Hepatocyte (in vitro differentiated cells): ENCODE measurements around the gene ANKRD12. TPM values are rescaled to one million over a fixed set of nuclear protein-coding genes. Genes with fewer than 3 reads are reported as not detected.

Experiments
- DNase-seq: peaks from one replicate; pipeline ENCODE4 v3.0.0-alpha.2; 2016; ENCODE audit warnings: low spot score
- H2AFZ ChIP-seq: fragments of 200-600 bp; sonication (generic); 2 replicates; pipeline ENCODE4 v1.6.0; 2016; ENCODE audit warnings: antibody characterized with exemption, mild to moderate bottlenecking
- H3K27ac ChIP-seq: fragments of 200-600 bp; sonication (generic); 2 replicates; pipeline ENCODE4 v1.5.1; 2016; ENCODE audit warnings: mild to moderate bottlenecking
- H3K27me3 ChIP-seq: fragments of 200-600 bp; sonication (generic); 2 replicates; pipeline ENCODE4 v1.6.1; 2016
- H3K36me3 ChIP-seq: fragments of 200-600 bp; sonication (generic); replicated peaks from 2 replicates; pipeline ENCODE4 v1.5.1; 2016; ENCODE audit warnings: low read depth; ENCODE audit not compliant: insufficient read depth
- H3K4me1 ChIP-seq: fragments of 200-600 bp; sonication (generic); 2 replicates; pipeline ENCODE4 v1.5.1; 2016; ENCODE audit warnings: mild to moderate bottlenecking, moderate library complexity; ENCODE audit not compliant: insufficient read depth
- H3K4me2 ChIP-seq: fragments of 200-600 bp; sonication (generic); 2 replicates; pipeline ENCODE4 v1.6.0; 2016
- H3K4me3 ChIP-seq: fragments of 200-600 bp; sonication (generic); 2 replicates; pipeline ENCODE4 v1.5.1; 2016; ENCODE audit warnings: mild to moderate bottlenecking
- H3K79me2 ChIP-seq: fragments of 200-600 bp; sonication (generic); 2 replicates; pipeline ENCODE4 v1.6.0; 2017; ENCODE audit warnings: mild to moderate bottlenecking
- H3K9me2 ChIP-seq: fragments of 200-600 bp; sonication (generic); replicated peaks from 2 replicates; pipeline ENCODE4 v1.6.0; 2017; ENCODE audit warnings: mild to moderate bottlenecking; ENCODE audit not compliant: insufficient read depth
- H3K9me3 ChIP-seq: fragments of 200-600 bp; sonication (generic); 2 replicates; pipeline ENCODE4 v1.5.1; 2016; ENCODE audit warnings: low read depth, mild to moderate bottlenecking
- H4K20me1 ChIP-seq: fragments of 200-600 bp; sonication (generic); 2 replicates; pipeline ENCODE4 v1.6.0; 2016; ENCODE audit warnings: mild to moderate bottlenecking; ENCODE audit not compliant: insufficient read depth, poor library complexity, severe bottlenecking
- CTCF ChIP-seq: fragments of 200-600 bp; sonication (generic); IDR thresholded peaks from 2 replicates; pipeline ENCODE4 v1.5.1; 2016; ENCODE audit warnings: antibody characterized with exemption, mild to moderate bottlenecking; ENCODE audit not compliant: poor library complexity
- EZH2 ChIP-seq: fragments of 200-600 bp; sonication (generic); IDR thresholded peaks from 2 replicates; pipeline ENCODE4 v1.6.1; 2016; ENCODE audit warnings: antibody characterized with exemption, mild to moderate bottlenecking, borderline replicate concordance
- EZH2phosphoT487 ChIP-seq: fragments of 200-600 bp; sonication (generic); IDR thresholded peaks from one replicate; pipeline ENCODE4 v1.6.1; 2018; ENCODE audit warnings: antibody characterized with exemption, mild to moderate bottlenecking, low read depth, moderate library complexity; ENCODE audit not compliant: unreplicated experiment, severe bottlenecking
- WGBS: methylation state at CpG from one replicate; pipeline ENCODE4 v1.1.6; 2016; ENCODE audit warnings: low lambda C conversion rate; ENCODE audit errors: missing lambda C conversion rate; 5-methylcytosine and 5-hydroxymethylcytosine counted together
- polyA plus RNA-seq: library from polyadenylated mRNA; unstranded; fragments of >200 nt; fragmentation: Nextera tagmentation; extraction: Ambion mirVana; gene quantifications from 2 replicates; pipeline ENCODE4 v1.2.1, GENCODE V29; 2016
- total RNA-seq: library from RNA; depleted of rRNA; stranded (reverse); fragments of >200 nt; gene quantifications from 2 replicates; pipeline ENCODE4 v1.2.3, GENCODE V29; 2014

ANKRD12 gene
- total and polyA plus RNA-seq, 2 experiments from 2014 or later: 29.2 to 34.3 TPM

GRCh38 chr18:9209279-9209678, 72.7 kb downstream of the ANKRD12 start:
- no peak for DNase-seq
- H3K27ac ChIP-seq: no peak overlapping the region
- H4K20me1 ChIP-seq: no peaks in the 10 kb centered on the region
- no peaks in the 10 kb centered on the region for H3K36me3 ChIP-seq
- H3K9me3 ChIP-seq: no peaks in the 10 kb centered on the region
- WGBS: 91% methylated on average over 4 of the region's 4 CpGs
- no peaks in the 10 kb centered on the region for H3K4me1 ChIP-seq
- H3K9me2 ChIP-seq: no peaks in the 10 kb centered on the region
- no peak overlapping the region for H3K4me2 ChIP-seq
- H2AFZ ChIP-seq: no peak overlapping the region
- no peaks in the 10 kb centered on the region for H3K27me3 ChIP-seq
- H3K79me2 ChIP-seq: no peaks in the 10 kb centered on the region
- TF ChIP-seq CTCF: no peak
- no peak for TF ChIP-seq EZH2phosphoT487
- no peak for TF ChIP-seq EZH2
- H3K4me3 ChIP-seq: no peak overlapping the region

- no peak for TF ChIP-seq CTCF
- TF ChIP-seq EZH2phosphoT487: no peak
- no peak for TF ChIP-seq EZH2
Observed at GRCh38 chr18:9210966-9211365, 74.4 kb downstream of the ANKRD12 start.

GRCh38 chr18:9211955-9212354, 75.4 kb downstream of the ANKRD12 start:
- H3K27me3 ChIP-seq: no peaks in the 10 kb centered on the region
- H3K79me2 ChIP-seq: no peaks in the 10 kb centered on the region
- no peak for TF ChIP-seq EZH2phosphoT487
- no peak for TF ChIP-seq EZH2
- no peak for TF ChIP-seq CTCF
- H4K20me1 ChIP-seq: no peaks in the 10 kb centered on the region
- H3K4me3 ChIP-seq: no peak overlapping the region
- no peaks in the 10 kb centered on the region for H3K4me1 ChIP-seq
- H3K27ac ChIP-seq: no peak overlapping the region
- no peak overlapping the region for H2AFZ ChIP-seq
- no peak overlapping the region for H3K4me2 ChIP-seq
- 96% methylated on average over 1 of the region's 1 CpG for WGBS
- H3K9me2 ChIP-seq: no peaks in the 10 kb centered on the region
- H3K36me3 ChIP-seq: no peaks in the 10 kb centered on the region
- no peaks in the 10 kb centered on the region for H3K9me3 ChIP-seq
- DNase-seq: no peak

More at GRCh38 chr18:9210966-9211365, 74.4 kb downstream of the ANKRD12 start:
- 83% methylated on average over 2 of the region's 2 CpGs for WGBS
- H3K4me1 ChIP-seq: no peaks in the 10 kb centered on the region
- H3K4me2 ChIP-seq: no peak overlapping the region
- no peaks in the 10 kb centered on the region for H3K9me2 ChIP-seq
- no peaks in the 10 kb centered on the region for H3K79me2 ChIP-seq
- DNase-seq: no peak
- no peak overlapping the region for H2AFZ ChIP-seq
- H4K20me1 ChIP-seq: no peaks in the 10 kb centered on the region
- H3K9me3 ChIP-seq: no peaks in the 10 kb centered on the region
- H3K36me3 ChIP-seq: no peaks in the 10 kb centered on the region
- no peak overlapping the region for H3K4me3 ChIP-seq
- H3K27ac ChIP-seq: no peak overlapping the region
- no peaks in the 10 kb centered on the region for H3K27me3 ChIP-seq
